MG63 (cell line): Measurements from ENCODE around the gene FERMT3. TPM values are rescaled to one million over a fixed set of nuclear protein-coding genes. Genes with fewer than 3 reads are reported as not detected.

Experiments
- DNase-seq: peaks from one replicate; pipeline ENCODE4 v3.0.0-alpha.2; 2020
- H3K27me3 ChIP-seq: fragments of 250-450 bp; sonication (Bioruptor Pico); 2 replicates; pipeline ENCODE4 v1.5.1; 2020; ENCODE audit warnings: mild to moderate bottlenecking, moderate library complexity
- H3K36me3 ChIP-seq: fragments of 250-450 bp; sonication (Bioruptor Pico); 2 replicates; pipeline ENCODE4 v1.5.1; 2020; ENCODE audit warnings: mild to moderate bottlenecking, moderate library complexity
- H3K4me3 ChIP-seq: fragments of 250-450 bp; sonication (Bioruptor Pico); 2 replicates; pipeline ENCODE4 v1.5.1; 2020; ENCODE audit warnings: mild to moderate bottlenecking, moderate library complexity
- H3K9me3 ChIP-seq: fragments of 250-450 bp; sonication (Bioruptor Pico); 2 replicates; pipeline ENCODE4 v1.5.1; 2020; ENCODE audit warnings: mild to moderate bottlenecking, moderate library complexity
- total RNA-seq: library from RNA; depleted of rRNA; stranded (reverse); fragments of >200 nt; shearing (Covaris generic); gene quantifications from 2 replicates; pipeline ENCODE4 v1.2.3, GENCODE V29; 2014; ENCODE audit warnings: low replicate concordance

Gene FERMT3
- total RNA-seq, 1 experiment from 2014 or later, result not detected

DNA sequence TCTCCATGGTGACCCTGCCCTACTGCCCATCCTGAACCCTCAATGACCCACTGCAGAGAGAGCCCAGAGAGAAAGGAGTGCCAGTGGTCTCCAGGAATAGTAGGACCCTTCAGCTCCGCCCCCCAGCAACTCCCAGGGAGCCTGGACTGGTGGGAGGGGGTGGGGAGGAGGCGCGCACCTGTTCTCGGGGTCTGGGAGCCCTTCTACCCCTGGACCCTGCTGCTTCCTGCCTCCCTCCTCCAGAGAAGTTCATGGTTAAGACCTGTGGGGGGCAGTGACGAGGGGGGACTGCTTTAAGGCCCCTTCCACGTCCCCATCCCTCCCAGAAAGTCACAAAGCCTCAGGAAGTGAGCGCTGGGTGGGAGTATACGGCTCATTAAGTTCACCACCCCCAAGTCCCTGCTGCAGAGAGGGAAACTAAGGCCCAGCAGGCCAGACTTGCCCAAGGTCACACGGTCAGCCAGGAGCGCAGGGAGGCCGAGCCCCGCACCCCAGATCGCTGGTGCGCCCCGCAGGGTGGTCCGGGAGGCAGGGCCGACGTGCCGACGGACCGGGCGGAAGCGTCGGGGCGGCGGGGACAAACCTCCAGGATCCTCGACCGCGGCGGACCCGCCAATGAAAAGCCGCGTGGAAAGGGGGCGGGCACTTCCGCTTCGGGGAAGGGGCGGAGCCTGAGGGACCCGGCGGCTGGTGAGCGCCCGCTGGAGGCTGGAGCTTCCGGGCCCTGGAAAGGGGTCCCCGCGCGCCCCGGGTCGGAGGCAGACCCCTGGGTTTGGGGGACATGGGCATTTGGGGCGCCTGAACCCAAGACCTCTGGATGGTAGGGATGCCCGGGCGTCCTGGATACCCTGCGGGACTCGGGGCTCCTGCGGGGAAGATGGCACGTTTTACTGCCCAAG is 19.3 kb downstream of the FERMT3 start, which contains the start of the genes NUDT22 and TRPT1:
Gene NUDT22 (plus strand): TSS at position 667 of the 899 bp plus-strand sequence. CDS start 379 bp downstream, outside the sequence.
Gene TRPT1 (minus strand): TSS at position 579 of the 899 bp plus-strand sequence. CDS start 326 bp downstream, at position 253.
- Histone ChIP-seq H3K9me3 (no peaks in the 10 kb centered on the region), H3K4me3 (peak within 1 kb of the TSS; percentile 90), H3K27me3 (no peaks in the 10 kb centered on the region), H3K36me3 (peaks cover 8% of the 10 kb centered on the region)
- DNase-seq, result peak; percentile 80

DNA sequence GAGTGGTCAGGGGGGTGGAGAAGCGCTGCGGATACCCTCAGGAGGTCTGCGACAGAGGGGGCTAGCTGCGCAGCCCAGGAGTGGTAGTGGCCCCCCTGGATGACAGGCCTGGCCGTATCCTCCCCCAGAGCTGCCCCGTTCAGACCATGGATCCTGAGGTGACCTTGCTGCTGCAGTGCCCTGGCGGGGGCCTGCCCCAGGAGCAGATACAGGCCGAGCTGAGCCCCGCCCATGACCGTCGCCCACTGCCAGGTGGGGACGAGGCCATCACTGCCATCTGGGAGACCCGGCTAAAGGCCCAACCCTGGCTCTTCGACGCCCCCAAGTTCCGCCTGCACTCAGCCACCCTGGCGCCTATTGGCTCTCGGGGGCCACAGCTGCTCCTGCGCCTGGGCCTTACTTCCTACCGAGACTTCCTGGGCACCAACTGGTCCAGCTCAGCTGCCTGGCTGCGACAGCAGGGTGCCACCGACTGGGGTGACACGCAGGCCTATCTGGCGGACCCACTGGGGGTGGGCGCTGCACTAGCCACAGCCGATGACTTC is 20.1 kb downstream of the FERMT3 start:
- Histone ChIP-seq H3K9me3 (no peaks in the 10 kb centered on the region), H3K36me3 (peaks cover 3% of the 10 kb centered on the region; the same call in 1 of the 2 replicates), H3K4me3 (peak overlapping the region; percentile 90), H3K27me3 (no peaks in the 10 kb centered on the region)
- peak; percentile 52 for DNase-seq

DNA sequence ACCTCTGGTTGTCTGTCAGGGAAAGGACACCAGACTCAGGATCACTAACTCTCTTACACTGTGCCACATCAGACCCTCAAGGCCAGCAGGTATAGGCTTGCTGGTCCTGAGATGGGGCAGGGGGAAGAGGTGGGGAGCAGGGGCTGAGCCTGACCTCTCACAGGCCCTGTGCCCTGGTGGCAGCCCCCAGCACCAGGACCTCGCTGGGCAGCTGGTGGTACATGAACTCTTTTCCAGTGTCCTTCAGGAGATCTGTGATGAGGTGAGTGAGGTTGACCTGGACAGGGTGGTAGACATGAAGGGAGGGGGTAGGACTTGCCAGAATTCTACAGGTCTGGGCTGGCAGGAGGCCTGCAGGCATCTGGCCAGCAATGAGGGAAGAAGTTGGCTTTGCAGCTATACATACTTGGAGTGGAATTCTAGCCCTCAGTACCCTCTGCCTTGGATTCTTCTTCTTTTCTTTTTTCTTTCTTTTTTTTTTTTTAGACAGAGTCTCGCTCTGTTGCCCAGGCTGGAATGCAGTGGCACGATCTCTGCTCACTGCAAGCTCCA is 21.0 kb downstream of the FERMT3 start:
- Histone ChIP-seq H3K4me3 (peak overlapping the region; percentile 90), H3K36me3 (peaks cover 3% of the 10 kb centered on the region; the same call in 1 of the 2 replicates), H3K9me3 (no peaks in the 10 kb centered on the region), H3K27me3 (no peaks in the 10 kb centered on the region)
- DNase-seq, result no peak

GRCh38 chr11:64229090-64229743 is 22.7 kb downstream of the FERMT3 start:
- Histone ChIP-seq H3K36me3 (peaks cover 3% of the 10 kb centered on the region; the same call in 1 of the 2 replicates), H3K9me3 (no peaks in the 10 kb centered on the region), H3K27me3 (no peaks in the 10 kb centered on the region), H3K4me3 (no peak overlapping the region)
- no peak for DNase-seq

GRCh38 chr11:64229744-64230170 is 23.2 kb downstream of the FERMT3 start:
- Histone ChIP-seq H3K9me3 (no peaks in the 10 kb centered on the region), H3K27me3 (no peaks in the 10 kb centered on the region), H3K36me3 (peaks cover 3% of the 10 kb centered on the region; the same call in 1 of the 2 replicates), H3K4me3 (no peak overlapping the region; the same call in 1 of the 2 replicates)
- DNase-seq, result no peak

GRCh38 chr11:64230171-64230984 is 23.9 kb downstream of the FERMT3 start, which contains the start of gene DNAJC4:
TSS of gene DNAJC4 (plus strand) at chr11:64230548. CDS start at chr11:64230855, 307 bp downstream.
- Histone ChIP-seq H3K9me3 (no peaks in the 10 kb centered on the region), H3K4me3 (peak within 1 kb of the TSS; percentile 38), H3K27me3 (no peaks in the 10 kb centered on the region), H3K36me3 (peaks cover 3% of the 10 kb centered on the region; the same call in 1 of the 2 replicates)
- peak; percentile 60 for DNase-seq

GRCh38 chr11:64230985-64231365 is 24.5 kb downstream of the FERMT3 start:
- DNase-seq, result no peak
- H3K4me3 ChIP-seq, result peak overlapping the region; percentile 38
- no peaks in the 10 kb centered on the region for H3K9me3 ChIP-seq
- H3K27me3 ChIP-seq, result no peaks in the 10 kb centered on the region
- H3K36me3 ChIP-seq, result peaks cover 3% of the 10 kb centered on the region; the same call in 1 of the 2 replicates

- no peak for DNase-seq
- Histone ChIP-seq H3K9me3 (no peaks in the 10 kb centered on the region), H3K36me3 (peaks cover 3% of the 10 kb centered on the region; the same call in 1 of the 2 replicates), H3K4me3 (no peak overlapping the region), H3K27me3 (no peaks in the 10 kb centered on the region)
Observed at GRCh38 chr11:64231546-64231945, 25.0 kb downstream of the FERMT3 start.

- peaks cover 3% of the 10 kb centered on the region; the same call in 1 of the 2 replicates for H3K36me3 ChIP-seq
- H3K4me3 ChIP-seq, result no peak overlapping the region
- no peaks in the 10 kb centered on the region for H3K27me3 ChIP-seq
- no peak for DNase-seq
- H3K9me3 ChIP-seq, result no peaks in the 10 kb centered on the region
Observed at GRCh38 chr11:64232182-64232966, 25.9 kb downstream of the FERMT3 start.

DNA sequence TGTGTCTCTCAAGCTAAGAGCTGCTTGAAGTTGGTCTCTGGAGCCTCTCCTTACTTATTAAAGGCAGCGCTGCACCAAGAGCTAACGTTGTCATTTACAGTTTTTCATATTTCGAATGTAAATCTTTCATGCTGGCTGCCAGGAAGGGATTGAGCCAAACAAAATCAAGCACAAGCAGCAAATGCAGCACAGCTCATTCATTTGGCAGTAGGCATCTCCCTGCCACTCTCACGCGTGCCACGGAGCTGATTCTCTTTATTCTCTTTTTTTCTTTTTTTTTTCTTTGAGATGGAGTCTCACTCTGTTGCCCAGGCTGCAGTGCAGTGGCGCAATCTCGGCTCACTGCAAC is 26.4 kb downstream of the FERMT3 start:
- Histone ChIP-seq H3K27me3 (no peaks in the 10 kb centered on the region), H3K9me3 (no peaks in the 10 kb centered on the region), H3K4me3 (no peak overlapping the region), H3K36me3 (peaks cover 3% of the 10 kb centered on the region; the same call in 1 of the 2 replicates)
- DNase-seq, result no peak

DNA sequence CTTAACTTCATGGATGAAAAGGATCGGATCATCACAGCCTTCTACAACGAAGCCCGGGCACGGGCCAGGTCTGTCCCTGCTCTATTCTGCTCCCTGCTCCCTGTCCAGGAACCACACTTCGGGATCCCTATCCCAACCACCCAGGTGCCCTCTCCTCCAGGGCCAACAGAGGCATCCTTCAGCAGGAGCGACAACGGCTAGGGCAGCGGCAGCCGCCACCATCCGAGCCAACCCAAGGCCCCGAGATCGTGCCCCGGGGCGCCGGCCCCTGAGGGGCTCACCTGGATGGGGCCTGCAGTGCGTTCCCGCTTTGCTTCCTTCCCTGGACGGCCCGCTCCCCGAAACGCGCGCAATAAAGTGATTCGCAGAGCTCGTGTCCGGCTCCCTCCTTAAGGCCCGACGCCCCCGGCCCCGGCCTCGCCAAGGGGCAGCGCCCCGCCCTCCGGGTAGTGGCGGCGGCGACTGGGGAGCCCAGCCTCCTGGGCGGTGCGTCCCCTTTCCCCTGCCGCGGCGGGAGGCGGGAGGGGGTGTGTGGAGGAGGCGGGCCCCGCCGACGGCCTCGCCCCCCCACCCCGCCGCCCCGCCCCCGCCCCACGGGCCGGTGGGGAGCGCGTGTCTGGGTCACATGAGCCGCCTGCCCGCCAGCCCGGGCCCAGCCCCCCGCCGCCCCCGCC is 27.5 kb downstream of the FERMT3 start, which contains the start of gene VEGFB:
Gene VEGFB (plus strand): TSS at position 672 of the 674 bp plus-strand sequence. CDS start 250 bp downstream, outside the sequence.
- DNase-seq, result peak; percentile 74
- Histone ChIP-seq H3K9me3 (no peaks in the 10 kb centered on the region), H3K36me3 (peaks cover 4% of the 10 kb centered on the region; the same call in 1 of the 2 replicates), H3K4me3 (peak within 1 kb of the TSS; percentile 54), H3K27me3 (no peaks in the 10 kb centered on the region)

DNA sequence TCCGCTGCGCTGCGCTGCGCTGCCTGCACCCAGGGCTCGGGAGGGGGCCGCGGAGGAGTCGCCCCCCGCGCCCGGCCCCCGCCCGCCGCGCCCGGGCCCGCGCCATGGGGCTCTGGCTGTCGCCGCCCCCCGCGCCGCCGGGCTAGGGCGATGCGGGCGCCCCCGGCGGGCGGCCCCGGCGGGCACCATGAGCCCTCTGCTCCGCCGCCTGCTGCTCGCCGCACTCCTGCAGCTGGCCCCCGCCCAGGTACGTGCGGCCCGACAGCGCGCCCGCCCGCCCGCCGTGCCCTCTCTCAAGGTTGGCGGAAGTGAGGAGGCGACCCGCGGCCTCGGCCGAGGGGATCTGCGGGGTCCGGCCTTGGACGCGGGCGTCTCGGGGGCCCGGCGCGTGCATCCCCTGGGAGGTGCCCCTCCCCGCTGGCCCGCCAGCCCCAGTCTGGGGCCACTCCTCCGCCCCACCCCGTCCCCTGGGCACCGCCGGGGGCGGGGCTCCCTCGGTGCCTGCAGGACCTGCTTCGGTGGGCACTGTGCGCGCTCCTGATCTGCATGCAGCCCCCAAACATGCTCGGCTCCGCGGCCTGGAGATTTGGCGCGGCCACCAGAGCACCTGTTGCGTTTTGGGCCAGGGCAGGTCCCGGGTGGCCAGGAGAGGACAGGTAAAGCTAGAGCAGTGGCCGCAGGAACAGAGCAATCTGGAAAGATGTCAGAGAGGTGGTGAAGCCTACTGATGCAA is 28.3 kb downstream of the FERMT3 start:
- H3K4me3 ChIP-seq, result peak overlapping the region; percentile 54
- H3K9me3 ChIP-seq, result no peaks in the 10 kb centered on the region
- DNase-seq, result peak; percentile 62
- no peaks in the 10 kb centered on the region for H3K27me3 ChIP-seq
- peaks cover 2% of the 10 kb centered on the region; the same call in 1 of the 2 replicates for H3K36me3 ChIP-seq

GRCh38 chr11:64235437-64236161 is 29.1 kb downstream of the FERMT3 start:
- Histone ChIP-seq H3K9me3 (no peaks in the 10 kb centered on the region), H3K27me3 (no peaks in the 10 kb centered on the region), H3K4me3 (peak overlapping the region; percentile 54), H3K36me3 (peaks cover 2% of the 10 kb centered on the region; the same call in 1 of the 2 replicates)
- DNase-seq, result no peak
